Suprapubic skin (tissue), 3 donors: ENCODE results near the gene PDE4D.

Experiments used
- CTCF ChIP-seq, 2 donors: fragments of 200-600 bp in 1 of 2; fragments of 450-650 bp in 1 of 2; sonication (generic) in 1 of 2; IDR thresholded peaks; one replicate each; pipeline ENCODE4 v1.5.1; 2016 to 2019; ENCODE audit warnings: antibody characterized with exemption in 2 of 2, mild to moderate bottlenecking in 1 of 2, moderate library complexity in 1 of 2
- POLR2A ChIP-seq, 2 donors: fragments of 450-650 bp; IDR thresholded peaks; one replicate each; pipeline ENCODE4 v1.6.1; 2017; ENCODE audit warnings: antibody characterized with exemption in 2 of 2, mild to moderate bottlenecking in 2 of 2, moderate library complexity in 2 of 2

- TF ChIP-seq POLR2A (IDR thresholded peaks at IDR 0.05) (no peak), CTCF (IDR thresholded peaks at IDR 0.05) (no peak)
Measured at GRCh38 chr5:59721741-59722140, 171.8 kb downstream of the PDE4D start.
